ENCODE measurements around the gene DMWD. TPM values are rescaled to one million over a fixed set of nuclear protein-coding genes. Genes with fewer than 3 reads are reported as not detected.

DMWD gene
- total and polyA plus RNA-seq, 2 donors (not counting 1 experiment from before 2014, with no cell fraction given) = 25.1 to 86.4 TPM

DNA sequence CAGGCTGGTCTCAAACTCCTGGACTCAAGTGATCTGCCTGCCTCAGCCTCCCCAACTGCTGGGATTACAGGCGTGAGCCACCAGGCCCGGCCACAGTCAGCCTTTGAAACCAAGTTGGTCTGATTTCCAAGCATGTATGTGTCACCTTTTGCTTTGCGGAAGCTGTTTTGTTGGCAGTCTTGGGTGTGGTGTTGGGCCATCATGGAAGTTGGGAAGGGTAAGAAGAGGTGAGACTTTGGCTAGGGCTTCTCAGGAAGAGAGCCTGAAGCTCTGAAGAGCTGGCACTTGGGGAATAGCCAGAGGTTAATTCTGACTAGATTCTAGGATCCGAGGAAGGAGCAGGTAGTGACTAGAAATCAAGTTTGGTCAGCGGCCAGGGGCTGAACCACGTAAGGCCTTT is 19.7 kb upstream of the DMWD start:
- Histone ChIP-seq H3K27me3 (replicated peaks in 1 of 4; ENCODE audit: control extremely low read depth in 1 of 4, control insufficient read depth in 3 of 4, insufficient read depth in 4 of 4, low read length in 3 of 4) (peaks cover 0 to 8% (median 3%) of the 10 kb centered on the region in 4 experiments), H3K27ac (ENCODE audit: low read length in 2 of 2) (no peak overlapping the region), H3K9me3 (ENCODE audit: control extremely low read depth in 1 of 3, control insufficient read depth in 2 of 3, insufficient read depth in 1 of 3, low read length in 2 of 3) (no peaks in the 10 kb centered on the region), H3K79me2 (ENCODE audit: control insufficient read depth, insufficient read depth, low read length) (no peaks in the 10 kb centered on the region), H3K4me1 (ENCODE audit: control insufficient read depth in 2 of 2, insufficient read depth in 2 of 2, low read length in 2 of 2) (peaks cover 16 to 19% of the 10 kb centered on the region in 2 donors), H3K4me3 (ENCODE audit: control extremely low read depth in 1 of 5, extremely low read depth in 1 of 5, insufficient read depth in 1 of 5, low read depth in 2 of 5, low read length in 4 of 5) (no peak overlapping the region), H3K4me2 (replicated peaks; ENCODE audit: low read depth, low read length, poor library complexity, severe bottlenecking) (no peak overlapping the region), H2AFZ (ENCODE audit: insufficient read depth, low read depth, low read length, poor library complexity, severe bottlenecking) (no peak overlapping the region), H4K20me1 (ENCODE audit: control insufficient read depth, insufficient read depth, low read length, poor library complexity, severe bottlenecking) (peaks cover 9% of the 10 kb centered on the region), H3K36me3 (replicated peaks in 1 of 2; ENCODE audit: control extremely low read depth in 1 of 2, control insufficient read depth in 1 of 2, extremely low read depth in 1 of 2, insufficient read depth in 2 of 2, low read length in 1 of 2) (no peaks in the 10 kb centered on the region), H3K9ac (ENCODE audit: low read length) (no peak overlapping the region)
- CTCF ChIA-PET = interaction anchor here (1.4 kb wide), 1 partner anchor 12 kb away, joined by 4 read pairs; no protein-coding TSS in a partner anchor
- Mint-ChIP-seq H3K27me3 (peaks cover 3% of the 10 kb centered on the region), H3K27ac (no peak overlapping the region), H3K4me1 (peaks cover 7% of the 10 kb centered on the region), H3K9me3 (ENCODE audit: insufficient read depth) (no peaks in the 10 kb centered on the region), H3K4me3 (no peak overlapping the region)
- DNase-seq = no peak
- no peak for ATAC-seq (ENCODE audit: low read depth)
- TF ChIP-seq EZH2 (IDR thresholded peaks at IDR 0.05; ENCODE audit: borderline replicate concordance, insufficient read depth, low read depth, low read length, poor library complexity, severe bottlenecking) = no peak
- TF ChIP-seq, protein P1, sequence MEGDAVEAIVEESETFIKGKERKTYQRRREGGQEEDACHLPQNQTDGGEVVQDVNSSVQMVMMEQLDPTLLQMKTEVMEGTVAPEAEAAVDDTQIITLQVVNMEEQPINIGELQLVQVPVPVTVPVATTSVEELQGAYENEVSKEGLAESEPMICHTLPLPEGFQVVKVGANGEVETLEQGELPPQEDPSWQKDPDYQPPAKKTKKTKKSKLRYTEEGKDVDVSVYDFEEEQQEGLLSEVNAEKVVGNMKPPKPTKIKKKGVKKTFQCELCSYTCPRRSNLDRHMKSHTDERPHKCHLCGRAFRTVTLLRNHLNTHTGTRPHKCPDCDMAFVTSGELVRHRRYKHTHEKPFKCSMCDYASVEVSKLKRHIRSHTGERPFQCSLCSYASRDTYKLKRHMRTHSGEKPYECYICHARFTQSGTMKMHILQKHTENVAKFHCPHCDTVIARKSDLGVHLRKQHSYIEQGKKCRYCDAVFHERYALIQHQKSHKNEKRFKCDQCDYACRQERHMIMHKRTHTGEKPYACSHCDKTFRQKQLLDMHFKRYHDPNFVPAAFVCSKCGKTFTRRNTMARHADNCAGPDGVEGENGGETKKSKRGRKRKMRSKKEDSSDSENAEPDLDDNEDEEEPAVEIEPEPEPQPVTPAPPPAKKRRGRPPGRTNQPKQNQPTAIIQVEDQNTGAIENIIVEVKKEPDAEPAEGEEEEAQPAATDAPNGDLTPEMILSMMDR (IDR thresholded peaks at IDR 0.05) = no peak
- intact Hi-C loops (cut with micrococcal nuclease) = no loop called here
- POLR2A ChIA-PET = no interaction called here
- WGBS (ENCODE audit: insufficient coverage) = 96% methylated on average over 5 of the region's 6 CpGs

DNA sequence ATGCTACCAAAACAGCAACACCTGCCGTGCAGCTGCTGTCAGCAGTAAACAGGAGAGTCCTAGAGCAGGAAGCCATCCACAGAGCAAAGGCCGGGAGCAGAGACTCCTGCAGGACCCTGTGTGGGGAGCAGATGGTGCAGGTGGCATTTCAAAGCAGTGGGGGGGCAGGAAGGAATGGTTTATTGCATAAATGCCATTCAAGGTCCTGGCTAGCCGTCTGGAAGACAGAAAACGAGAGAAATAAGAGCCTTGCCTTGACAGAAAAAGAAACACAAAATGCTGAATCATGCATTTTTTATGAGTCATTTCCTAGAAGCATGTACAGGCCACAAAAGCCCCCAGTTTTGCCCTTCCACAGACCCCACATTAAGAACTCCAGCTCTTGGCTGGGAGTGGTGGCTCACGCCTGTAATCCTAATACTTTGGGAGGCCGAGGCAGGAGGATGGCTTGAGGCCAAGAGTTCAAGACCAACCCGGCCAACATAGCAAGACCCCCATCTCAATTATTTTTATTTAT is 17.1 kb upstream of the DMWD start:
- 3% methylated on average over 4 of the region's 7 CpGs for WGBS (ENCODE audit: insufficient coverage)

More for the DNA sequence above, 17.1 kb upstream of the DMWD start:
- H3K9me3 ChIP-seq (ENCODE audit: control extremely low read depth in 1 of 3, control insufficient read depth in 2 of 3, insufficient read depth in 1 of 3, low read length in 2 of 3) = peaks cover 0 to 4% (median 0%) of the 10 kb centered on the region in 3 donors
- no peaks in the 10 kb centered on the region for H3K79me2 ChIP-seq (ENCODE audit: control insufficient read depth, insufficient read depth, low read length)
- Mint-ChIP-seq H3K4me3 (no peak overlapping the region), H3K27ac (no peak overlapping the region), H3K9me3 (ENCODE audit: insufficient read depth) (no peaks in the 10 kb centered on the region), H3K27me3 (peaks cover 3% of the 10 kb centered on the region), H3K4me1 (peaks cover 2% of the 10 kb centered on the region)
- peaks cover 0 to 5% (median 2%) of the 10 kb centered on the region in 4 experiments for H3K27me3 ChIP-seq (replicated peaks in 1 of 4; ENCODE audit: control extremely low read depth in 1 of 4, control insufficient read depth in 3 of 4, insufficient read depth in 4 of 4, low read length in 3 of 4)
- H3K9ac ChIP-seq (ENCODE audit: low read length) = no peak overlapping the region
- H3K36me3 ChIP-seq (replicated peaks in 1 of 2; ENCODE audit: control extremely low read depth in 1 of 2, control insufficient read depth in 1 of 2, extremely low read depth in 1 of 2, insufficient read depth in 2 of 2, low read length in 1 of 2) = no peaks in the 10 kb centered on the region
- ChIA-PET CTCF (no interaction called here), POLR2A (interaction anchor here (0.6 to 0.7 kb wide), 2 partner anchors 27 to 1237 kb away, joined by 5 to 10 read pairs; no protein-coding TSS in a partner anchor)
- H3K4me2 ChIP-seq (replicated peaks; ENCODE audit: low read depth, low read length, poor library complexity, severe bottlenecking) = no peak overlapping the region
- TF ChIP-seq, protein P1 (IDR thresholded peaks at IDR 0.05) = no peak
- TF ChIP-seq EZH2 (IDR thresholded peaks at IDR 0.05; ENCODE audit: borderline replicate concordance, insufficient read depth, low read depth, low read length, poor library complexity, severe bottlenecking) = no peak
- intact Hi-C loops (cut with micrococcal nuclease) = no loop called here
- no peaks in the 10 kb centered on the region for H4K20me1 ChIP-seq (ENCODE audit: control insufficient read depth, insufficient read depth, low read length, poor library complexity, severe bottlenecking)
- H3K4me3 ChIP-seq (ENCODE audit: control extremely low read depth in 1 of 5, extremely low read depth in 1 of 5, insufficient read depth in 1 of 5, low read depth in 2 of 5, low read length in 4 of 5) = no peak overlapping the region
- H3K27ac ChIP-seq (ENCODE audit: low read length in 2 of 2) = no peak overlapping the region
- H2AFZ ChIP-seq (ENCODE audit: insufficient read depth, low read depth, low read length, poor library complexity, severe bottlenecking) = no peak overlapping the region
- H3K4me1 ChIP-seq (ENCODE audit: control insufficient read depth in 2 of 2, insufficient read depth in 2 of 2, low read length in 2 of 2) = peaks cover 2% of the 10 kb centered on the region in 2 donors
- ATAC-seq (ENCODE audit: low read depth) = no peak
- DNase-seq = no peak
